Fibroblast of villous mesenchyme (primary cell): ENCODE data around the gene CISD3. TPM values are rescaled to one million over a fixed set of nuclear protein-coding genes. Genes with fewer than 3 reads are reported as not detected.
A peak's percentile ranks its signal among the peaks of the same experiment; 100 is the strongest.

Experiments
- DNase-seq: peaks from one replicate; pipeline ENCODE4 v3.0.0-alpha.2; 2010; ENCODE audit warnings: low read depth
- H3K4me3 ChIP-seq: 2 replicates; pipeline ENCODE4 v1.5.1; 2011; ENCODE audit warnings: low read depth, mild to moderate bottlenecking, low read length
- CTCF ChIP-seq: IDR thresholded peaks from 2 replicates; pipeline ENCODE4 v1.5.1; 2012; ENCODE audit warnings: low read depth, mild to moderate bottlenecking, low read length; ENCODE audit not compliant: insufficient read depth
- total RNA-seq: library from RNA; depleted of rRNA; stranded (reverse); fragments of >200 nt; gene quantifications from 2 replicates; pipeline ENCODE4 v1.2.3, GENCODE V29; 2012

CISD3 gene
- 2.6 and 3.9 TPM in 2 replicates for total RNA-seq

- DNase-seq = peak; percentile 83
- TF ChIP-seq CTCF = peak; percentile 42
- H3K4me3 ChIP-seq = peak within 1 kb of the TSS; percentile 81
Observed at GRCh38 chr17:38729886-38730525, at the start of gene CISD3. CISD3 (plus strand) TSS chr17:38730341; CDS start chr17:38730359, 18 bp downstream.

- H3K4me3 ChIP-seq = no peak overlapping the region
- no peak for TF ChIP-seq CTCF
- DNase-seq = no peak
Observed at GRCh38 chr17:38681096-38681495, 49.0 kb upstream of the CISD3 start.

GRCh38 chr17:38685491-38685890, 44.6 kb upstream of the CISD3 start:
- H3K4me3 ChIP-seq = no peak overlapping the region
- no peak for TF ChIP-seq CTCF
- DNase-seq = no peak

GRCh38 chr17:38687286-38687685, 42.9 kb upstream of the CISD3 start:
- TF ChIP-seq CTCF = no peak
- DNase-seq = no peak
- no peak overlapping the region for H3K4me3 ChIP-seq

- no peak overlapping the region for H3K4me3 ChIP-seq
- TF ChIP-seq CTCF = no peak
- no peak for DNase-seq
Observed at GRCh38 chr17:38690386-38690785, 39.8 kb upstream of the CISD3 start.

GRCh38 chr17:38691154-38691553, 39.0 kb upstream of the CISD3 start:
- no peak overlapping the region for H3K4me3 ChIP-seq
- no peak for TF ChIP-seq CTCF
- no peak for DNase-seq

- TF ChIP-seq CTCF = no peak
- peak; percentile 86 for DNase-seq
Observed at GRCh38 chr17:38693700-38694329, 36.3 kb upstream of the CISD3 start.

More at GRCh38 chr17:38693700-38694329, 36.3 kb upstream of the CISD3 start:
- no peak overlapping the region for H3K4me3 ChIP-seq
